CD14-positive monocyte (primary cell): ENCODE results near the gene H6PD. TPM values are rescaled to one million over a fixed set of nuclear protein-coding genes. Genes with fewer than 3 reads are reported as not detected.

ENCODE experiments used
- DNase-seq, 3 donors: peaks; one replicate each; pipeline ENCODE4 v3.0.0-alpha.2; 2011 to 2022
- H2AFZ ChIP-seq: 2 replicates; pipeline ENCODE4 v1.6.0; 2012; ENCODE audit warnings: mild to moderate bottlenecking, low read depth, low read length, inconsistent platforms; ENCODE audit not compliant: insufficient read depth, poor library complexity, severe bottlenecking
- H3K27ac ChIP-seq, 2 donors: 1 replicate in 1 of 2; 2 replicates in 1 of 2; pipeline ENCODE4 v1.5.1; 2012 to 2013; ENCODE audit warnings: low read length in 2 of 2, control low read depth in 1 of 2, inconsistent platforms in 1 of 2, low read depth in 1 of 2, mild to moderate bottlenecking in 1 of 2
- H3K27me3 ChIP-seq, 2 donors: one replicate each; pipeline versions ENCODE4 v1.6.0 to v1.6.1; 2011 to 2013; ENCODE audit warnings: low read length in 2 of 2; ENCODE audit not compliant: control insufficient read depth in 2 of 2, insufficient read depth in 2 of 2
- H3K36me3 ChIP-seq, 2 donors: replicated peaks in 1 of 2; 1 replicate in 1 of 2; 2 replicates in 1 of 2; pipeline versions ENCODE4 v1.5.1 to v1.6.1; 2012 to 2013; ENCODE audit warnings: low read length in 2 of 2, control low read depth in 1 of 2, inconsistent platforms in 1 of 2, mild to moderate bottlenecking in 1 of 2; ENCODE audit not compliant: insufficient read depth in 2 of 2, control insufficient read depth in 1 of 2
- H3K4me1 ChIP-seq, 2 donors: 1 replicate in 1 of 2; 2 replicates in 1 of 2; pipeline versions ENCODE4 v1.5.1 to v1.6.1; 2012 to 2013; ENCODE audit warnings: low read length in 2 of 2, control low read depth in 1 of 2, inconsistent platforms in 1 of 2, mild to moderate bottlenecking in 1 of 2, moderate library complexity in 1 of 2; ENCODE audit not compliant: insufficient read depth in 2 of 2, control insufficient read depth in 1 of 2
- H3K4me2 ChIP-seq: replicated peaks from 2 replicates; pipeline ENCODE3; 2012; ENCODE audit warnings: low read length, moderate library complexity, mild to moderate bottlenecking; ENCODE audit not compliant: poor library complexity, severe bottlenecking; ENCODE audit errors: extremely low read depth
- H3K4me3 ChIP-seq, 3 experiments: fragments of 200-600 bp in 1 of 3; sonication (generic) in 1 of 3; replicated peaks in 1 of 3; 1 replicate in 2 of 3; 2 replicates in 1 of 3; pipeline ENCODE4 v1.5.1; 2011 to 2013; ENCODE audit warnings: low read length in 3 of 3, mild to moderate bottlenecking in 3 of 3, control low read depth in 2 of 3, low read depth in 2 of 3, inconsistent platforms in 1 of 3, moderate library complexity in 1 of 3
- H3K79me2 ChIP-seq: 2 replicates; pipeline ENCODE4 v1.6.0; 2012; ENCODE audit warnings: mild to moderate bottlenecking, control low read depth, inconsistent platforms, low read length, moderate library complexity; ENCODE audit not compliant: insufficient read depth
- H3K9ac ChIP-seq: 2 replicates; pipeline ENCODE4 v1.6.0; 2017; ENCODE audit warnings: low read length, mild to moderate bottlenecking; ENCODE audit not compliant: insufficient read depth, poor library complexity, severe bottlenecking
- H3K9me3 ChIP-seq, 2 donors: replicated peaks in 1 of 2; 1 replicate in 1 of 2; 2 replicates in 1 of 2; pipeline versions ENCODE4 v1.5.1 to v1.6.1; 2012 to 2013; ENCODE audit warnings: low read length in 2 of 2, control low read depth in 1 of 2; ENCODE audit not compliant: control insufficient read depth in 1 of 2, insufficient read depth in 1 of 2
- H4K20me1 ChIP-seq: 2 replicates; pipeline ENCODE4 v1.6.0; 2012; ENCODE audit warnings: mild to moderate bottlenecking, low read length, control low read depth, moderate library complexity; ENCODE audit not compliant: insufficient read depth
- H3K27ac Mint-ChIP-seq, 7 donors: one replicate each; pipeline ENCODE4 v1.8.0; 2020; ENCODE audit warnings: mild to moderate bottlenecking in 7 of 7, mixed read lengths in 7 of 7, moderate library complexity in 6 of 7, inconsistent platforms in 2 of 7
- H3K27me3 Mint-ChIP-seq, 3 donors: one replicate each; pipeline ENCODE4 v1.8.0; 2021 to 2022; ENCODE audit warnings: low read depth in 3 of 3, mild to moderate bottlenecking in 3 of 3, mixed read lengths in 3 of 3, moderate library complexity in 3 of 3, inconsistent platforms in 1 of 3
- H3K36me3 Mint-ChIP-seq, 2 donors: one replicate each; pipeline ENCODE4 v1.8.0; 2020; ENCODE audit warnings: mixed read lengths in 2 of 2, inconsistent platforms in 1 of 2, mild to moderate bottlenecking in 1 of 2
- H3K4me1 Mint-ChIP-seq: one replicate; pipeline ENCODE4 v1.8.0; 2020; ENCODE audit warnings: mild to moderate bottlenecking, mixed read lengths
- H3K4me3 Mint-ChIP-seq, 2 donors: one replicate each; pipeline ENCODE4 v1.8.0; 2020; ENCODE audit warnings: mild to moderate bottlenecking in 2 of 2, mixed read lengths in 2 of 2, moderate library complexity in 1 of 2
- H3K9me3 Mint-ChIP-seq, 7 donors: one replicate each; pipeline ENCODE4 v1.8.0; 2020 to 2022; ENCODE audit warnings: mixed read lengths in 7 of 7, mild to moderate bottlenecking in 6 of 7, moderate library complexity in 6 of 7, inconsistent platforms in 2 of 7
- WGBS: methylation state at CpG from one replicate; pipeline ENCODE4 v1.1.5; 2013; ENCODE audit warnings: missing lambda C conversion rate; ENCODE audit not compliant: insufficient coverage; 5-methylcytosine and 5-hydroxymethylcytosine counted together
- intact Hi-C, 2 donors: fragments of 100-400 bp; cut with micrococcal nuclease; formaldehyde crosslinking; loops; one replicate each; pipeline versions ENCODE4 v1.15.0 to v1.15.1; 2023
- polyA plus RNA-seq, 3 donors: library from polyadenylated mRNA; depleted of rRNA in 1 of 3; unstranded in 2 of 3; stranded (reverse) in 1 of 3; fragments of 300-500 nt in 2 of 3; fragments of >200 nt in 1 of 3; fragmentation: Illumina TruSeq in 2 of 3; gene quantifications; 1 replicate in 2 of 3; 2 replicates in 1 of 3; pipeline ENCODE4 v1.2.3, GENCODE V29; 2012 to 2021
- TF ChIP-seq, protein P1 (sequence below): fragments of 200-600 bp; IDR thresholded peaks from one replicate; pipeline ENCODE4 v1.8.0; 2022; ENCODE audit warnings: antibody characterized with exemption, mild to moderate bottlenecking

The H6PD gene
- polyA plus RNA-seq, 3 donors: 8.6 to 15.9 (median 11.4) TPM

DNA sequence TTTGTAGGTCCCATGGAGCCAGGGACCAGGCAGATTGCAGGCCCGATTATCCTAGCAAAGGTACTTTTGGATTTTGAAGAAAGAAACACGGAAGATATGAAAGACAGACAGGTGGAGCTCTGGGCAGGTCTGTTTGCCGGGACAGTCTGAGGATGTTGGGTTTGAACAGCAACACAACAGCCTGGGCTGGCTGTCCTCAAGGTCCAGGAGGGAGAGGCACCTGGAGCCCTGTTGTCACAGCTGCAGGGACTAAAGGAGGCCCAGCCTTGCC is 14.6 kb downstream of the H6PD start:
- Mint-ChIP-seq H3K4me3 (no peak overlapping the region), H3K27me3 (peaks cover 0 to 2% (median 2%) of the 10 kb centered on the region in 3 donors), H3K9me3 (peaks cover 0 to 6% (median 0%) of the 10 kb centered on the region in 7 donors), H3K27ac (no peak overlapping the region), H3K4me1 (peaks cover 7% of the 10 kb centered on the region), H3K36me3 (peaks cover 49 to 79% of the 10 kb centered on the region in 2 donors)
- Histone ChIP-seq H3K27me3 (no peaks in the 10 kb centered on the region), H3K79me2 (no peaks in the 10 kb centered on the region), H3K9me3 (no peaks in the 10 kb centered on the region), H3K36me3 (peaks cover 28 to 72% of the 10 kb centered on the region in 2 donors), H3K27ac (no peak overlapping the region), H4K20me1 (peaks cover 35% of the 10 kb centered on the region), H3K4me1 (peaks cover 7% of the 10 kb centered on the region in 2 donors), H3K4me2 (no peak overlapping the region), H2AFZ (no peak overlapping the region), H3K9ac (no peak overlapping the region), H3K4me3 (no peak overlapping the region)
- WGBS: 95% methylated on average over 3 of the region's 3 CpGs
- no peak for DNase-seq
- TF ChIP-seq, protein P1, sequence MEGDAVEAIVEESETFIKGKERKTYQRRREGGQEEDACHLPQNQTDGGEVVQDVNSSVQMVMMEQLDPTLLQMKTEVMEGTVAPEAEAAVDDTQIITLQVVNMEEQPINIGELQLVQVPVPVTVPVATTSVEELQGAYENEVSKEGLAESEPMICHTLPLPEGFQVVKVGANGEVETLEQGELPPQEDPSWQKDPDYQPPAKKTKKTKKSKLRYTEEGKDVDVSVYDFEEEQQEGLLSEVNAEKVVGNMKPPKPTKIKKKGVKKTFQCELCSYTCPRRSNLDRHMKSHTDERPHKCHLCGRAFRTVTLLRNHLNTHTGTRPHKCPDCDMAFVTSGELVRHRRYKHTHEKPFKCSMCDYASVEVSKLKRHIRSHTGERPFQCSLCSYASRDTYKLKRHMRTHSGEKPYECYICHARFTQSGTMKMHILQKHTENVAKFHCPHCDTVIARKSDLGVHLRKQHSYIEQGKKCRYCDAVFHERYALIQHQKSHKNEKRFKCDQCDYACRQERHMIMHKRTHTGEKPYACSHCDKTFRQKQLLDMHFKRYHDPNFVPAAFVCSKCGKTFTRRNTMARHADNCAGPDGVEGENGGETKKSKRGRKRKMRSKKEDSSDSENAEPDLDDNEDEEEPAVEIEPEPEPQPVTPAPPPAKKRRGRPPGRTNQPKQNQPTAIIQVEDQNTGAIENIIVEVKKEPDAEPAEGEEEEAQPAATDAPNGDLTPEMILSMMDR: no peak
- intact Hi-C loops: no loop called here

DNA sequence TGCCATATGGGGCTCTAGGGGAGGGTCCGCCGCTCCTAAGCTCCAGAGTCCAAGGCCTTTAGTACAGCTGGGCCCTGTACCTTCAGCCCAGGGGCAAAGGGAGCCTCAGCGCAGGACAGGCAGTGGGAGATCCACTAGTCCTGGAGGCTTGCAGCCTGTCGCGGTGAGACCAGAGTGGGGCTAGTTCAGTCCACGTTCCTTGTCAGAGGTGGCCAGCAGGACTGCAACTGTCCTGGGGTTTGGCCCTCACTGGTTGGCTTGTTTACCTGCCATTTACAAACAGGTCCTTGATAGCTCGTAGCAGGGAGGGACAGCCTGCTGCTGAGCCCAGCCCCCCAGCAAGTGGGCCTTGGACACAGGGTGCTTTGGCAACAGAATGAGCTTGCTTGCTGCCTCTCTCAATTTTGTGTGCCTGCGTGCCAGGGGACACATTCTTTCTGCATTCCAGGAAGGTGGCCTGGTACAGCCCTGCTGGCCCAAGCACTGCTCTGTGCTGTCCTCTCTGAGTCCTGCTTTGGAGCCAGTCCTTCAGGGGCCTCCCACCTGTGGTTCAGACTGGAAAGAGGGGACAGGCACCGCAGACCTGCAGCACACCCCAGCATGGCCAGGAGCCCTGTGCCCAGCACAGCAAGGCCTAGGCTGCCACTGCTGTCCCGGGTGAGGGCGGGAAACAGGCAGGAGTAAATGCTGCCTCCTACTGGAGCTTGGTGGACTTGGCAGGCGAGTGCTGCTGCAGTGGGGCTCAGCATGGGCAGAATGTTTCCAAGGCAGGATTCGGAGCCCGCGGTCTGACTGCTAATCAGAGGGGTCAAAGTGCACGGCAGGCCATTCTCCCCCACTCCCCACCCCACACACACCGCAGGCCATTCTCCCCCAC is 15.2 kb downstream of the H6PD start:
- Histone ChIP-seq H3K27me3 (no peaks in the 10 kb centered on the region), H3K27ac (no peak overlapping the region), H3K4me1 (peaks cover under 1 to 2% of the 10 kb centered on the region in 2 donors), H4K20me1 (peaks cover 29% of the 10 kb centered on the region), H3K9me3 (no peaks in the 10 kb centered on the region), H3K4me3 (no peak overlapping the region), H3K36me3 (peaks cover 28 to 72% of the 10 kb centered on the region in 2 donors), H3K4me2 (no peak overlapping the region), H2AFZ (no peak overlapping the region), H3K79me2 (no peaks in the 10 kb centered on the region), H3K9ac (no peak overlapping the region)
- WGBS: 91% methylated on average over 15 of the region's 17 CpGs
- peaks cover 51 to 76% of the 10 kb centered on the region in 2 donors for H3K36me3 Mint-ChIP-seq
- intact Hi-C loops: no loop called here
- H3K4me1 Mint-ChIP-seq: peaks cover 2% of the 10 kb centered on the region
- TF ChIP-seq, protein P1: peak; percentile 47
- peak in 1 of 3 donors; percentile 35 for DNase-seq
- no peak overlapping the region for H3K27ac Mint-ChIP-seq
- H3K9me3 Mint-ChIP-seq: peaks cover 0 to 6% (median 0%) of the 10 kb centered on the region in 7 donors
- peaks cover 0 to 2% (median 2%) of the 10 kb centered on the region in 3 donors for H3K27me3 Mint-ChIP-seq
- no peak overlapping the region for H3K4me3 Mint-ChIP-seq
